ENCODE results near the gene PCYT1A. TPM values are rescaled to one million over a fixed set of nuclear protein-coding genes. Genes with fewer than 3 reads are reported as not detected.
A peak's percentile ranks its signal among the peaks of the same experiment; 100 is the strongest.
"Not testable (repeated sequence)": the region's sequence is repeated elsewhere in the genome, so short reads cannot be mapped to it uniquely, and the experiment has no call there.

Gene PCYT1A
- total and polyA plus RNA-seq, 2 donors (not counting 1 experiment from before 2014, with no cell fraction given) = 56.6 to 61.2 TPM

GRCh38 chr3:196184169-196184432 lies 103.4 kb downstream of the PCYT1A start:
- H3K4me1 Mint-ChIP-seq = peaks cover 38% of the 10 kb centered on the region
- DNase-seq; H3K9me3 Mint-ChIP-seq (ENCODE audit: insufficient read depth); H3K4me2 ChIP-seq (replicated peaks; ENCODE audit: low read depth, low read length, poor library complexity, severe bottlenecking); H2AFZ ChIP-seq (ENCODE audit: insufficient read depth, low read depth, low read length, poor library complexity, severe bottlenecking); H3K27me3 Mint-ChIP-seq; H4K20me1 ChIP-seq (ENCODE audit: control insufficient read depth, insufficient read depth, low read length, poor library complexity, severe bottlenecking); H3K36me3 ChIP-seq (replicated peaks in 1 of 2; ENCODE audit: control extremely low read depth in 1 of 2, control insufficient read depth in 1 of 2, extremely low read depth in 1 of 2, insufficient read depth in 2 of 2, low read length in 1 of 2); H3K4me3 Mint-ChIP-seq; H3K9ac ChIP-seq (ENCODE audit: low read length); H3K4me3 ChIP-seq (ENCODE audit: control extremely low read depth in 1 of 5, extremely low read depth in 1 of 5, insufficient read depth in 1 of 5, low read depth in 2 of 5, low read length in 4 of 5); H3K9me3 ChIP-seq (ENCODE audit: control extremely low read depth in 1 of 3, control insufficient read depth in 2 of 3, insufficient read depth in 1 of 3, low read length in 2 of 3); H3K79me2 ChIP-seq (ENCODE audit: control insufficient read depth, insufficient read depth, low read length); H3K27me3 ChIP-seq (replicated peaks in 1 of 4; ENCODE audit: control extremely low read depth in 1 of 4, control insufficient read depth in 3 of 4, insufficient read depth in 4 of 4, low read length in 3 of 4); H3K27ac ChIP-seq (ENCODE audit: low read length in 2 of 2); ATAC-seq (ENCODE audit: low read depth); H3K27ac Mint-ChIP-seq: not testable (repeated sequence)
- CTCF ChIA-PET = interaction anchor here (6.6 kb wide), 1 partner anchor 111 kb away, joined by 69 read pairs; no protein-coding TSS in a partner anchor
- H3K4me1 ChIP-seq (ENCODE audit: control insufficient read depth in 2 of 2, insufficient read depth in 2 of 2, low read length in 2 of 2) = peaks cover 25 to 49% of the 10 kb centered on the region in 2 donors
- intact Hi-C loops (cut with micrococcal nuclease) = loop anchor here (5.0 kb wide), 1 partner anchor 67 kb away; no protein-coding TSS in a partner anchor
- 80% methylated on average over 1 of the region's 4 CpGs for WGBS (ENCODE audit: insufficient coverage)
- POLR2A ChIA-PET = interaction anchor here (0.7 to 1.1 kb wide), 3 partner anchors 69 to 83 kb away, joined by 3 to 4 read pairs (median 4); no protein-coding TSS in a partner anchor

- ATAC-seq (ENCODE audit: low read depth) = no peak
- TF ChIP-seq EZH2 (IDR thresholded peaks at IDR 0.05; ENCODE audit: borderline replicate concordance, insufficient read depth, low read depth, low read length, poor library complexity, severe bottlenecking) (no peak), CTCF (IDR thresholded peaks at IDR 0.05) (no peak)
- H3K9me3 Mint-ChIP-seq (ENCODE audit: insufficient read depth) = no peaks in the 10 kb centered on the region
- H3K9ac ChIP-seq (ENCODE audit: low read length) = no peak overlapping the region
- no peak overlapping the region for H3K4me2 ChIP-seq (replicated peaks; ENCODE audit: low read depth, low read length, poor library complexity, severe bottlenecking)
- WGBS (ENCODE audit: insufficient coverage) = 70% methylated on average over 7 of the region's 10 CpGs
- no peaks in the 10 kb centered on the region for H3K27me3 Mint-ChIP-seq
- DNase-seq = no peak
- no peaks in the 10 kb centered on the region for H3K36me3 ChIP-seq (replicated peaks in 1 of 2; ENCODE audit: control extremely low read depth in 1 of 2, control insufficient read depth in 1 of 2, extremely low read depth in 1 of 2, insufficient read depth in 2 of 2, low read length in 1 of 2)
- no peaks in the 10 kb centered on the region for H4K20me1 ChIP-seq (ENCODE audit: control insufficient read depth, insufficient read depth, low read length, poor library complexity, severe bottlenecking)
- H3K4me3 ChIP-seq (ENCODE audit: control extremely low read depth in 1 of 5, extremely low read depth in 1 of 5, insufficient read depth in 1 of 5, low read depth in 2 of 5, low read length in 4 of 5) = no peak overlapping the region
- H3K4me3 Mint-ChIP-seq = no peak overlapping the region
- H3K79me2 ChIP-seq (ENCODE audit: control insufficient read depth, insufficient read depth, low read length) = no peaks in the 10 kb centered on the region
- ChIA-PET CTCF (interaction anchor here (1.4 to 6.6 kb wide), 4 partner anchors 11 to 108 kb away, joined by 4 to 69 read pairs (median 8); no protein-coding TSS in a partner anchor), POLR2A (interaction anchor here (0.6 to 2.1 kb wide), 4 partner anchors 11 to 640 kb away, joined by 4 to 9 read pairs (median 6); no protein-coding TSS in a partner anchor)
- peaks cover 0 to 6% (median 0%) of the 10 kb centered on the region in 3 donors for H3K9me3 ChIP-seq (ENCODE audit: control extremely low read depth in 1 of 3, control insufficient read depth in 2 of 3, insufficient read depth in 1 of 3, low read length in 2 of 3)
- peak overlapping the region; percentile 70 for H3K27ac Mint-ChIP-seq
- intact Hi-C loops (cut with micrococcal nuclease) = loop anchor here (5.0 kb wide), 1 partner anchor 64 kb away; no protein-coding TSS in a partner anchor
- H2AFZ ChIP-seq (ENCODE audit: insufficient read depth, low read depth, low read length, poor library complexity, severe bottlenecking) = peak overlapping the region; percentile 20
- no peak overlapping the region for H3K27ac ChIP-seq (ENCODE audit: low read length in 2 of 2)
- H3K27me3 ChIP-seq (replicated peaks in 1 of 4; ENCODE audit: control extremely low read depth in 1 of 4, control insufficient read depth in 3 of 4, insufficient read depth in 4 of 4, low read length in 3 of 4) = no peaks in the 10 kb centered on the region
- H3K4me1 Mint-ChIP-seq = peaks cover 28% of the 10 kb centered on the region
- H3K4me1 ChIP-seq (ENCODE audit: control insufficient read depth in 2 of 2, insufficient read depth in 2 of 2, low read length in 2 of 2) = peaks cover 20 to 35% of the 10 kb centered on the region in 2 donors
Measured at GRCh38 chr3:196181127-196181546, 106.4 kb downstream of the PCYT1A start.

All from B cell (primary cell).